PC-9 (cell line): ENCODE measurements around the gene GNAQ. TPM values are rescaled to one million over a fixed set of nuclear protein-coding genes. Genes with fewer than 3 reads are reported as not detected.

ENCODE experiments used
- BruUV-seq: library from RNA; stranded (reverse); fragments of 400-500 nt; replicated peaks from 2 replicates; lab custom pipeline; 2021; lab: Mats Ljungman, UMichigan
- CTCF ChIA-PET: fragments of 300-600 bp; sonication (Branson Sonifier 250); formaldehyde crosslinking; loops from one replicate; lab custom pipeline; 2022; ENCODE audit warnings: antibody characterized with exemption; lab: Charles Lee
- POLR2A ChIA-PET: fragments of 300-600 bp; sonication (Branson Sonifier 250); formaldehyde crosslinking; loops from one replicate; lab custom pipeline; 2022; ENCODE audit warnings: antibody characterized with exemption; ENCODE audit not compliant: unreplicated experiment; lab: Charles Lee
- DNase-seq, 2 experiments: peaks; one replicate each; pipeline versions ENCODE4 v3.0.0 to v3.0.0-alpha.2; 2015 to 2022; ENCODE audit warnings: mixed read lengths in 1 of 2
- H2AFZ ChIP-seq: fragments of 200-600 bp; sonication (generic); 2 replicates; pipeline ENCODE4 v1.8.1; 2017; ENCODE audit warnings: antibody characterized with exemption
- H3F3A ChIP-seq: fragments of 200-600 bp; sonication (generic); 2 replicates; pipeline ENCODE4 v1.8.1; 2017; ENCODE audit warnings: antibody characterized with exemption, mild to moderate bottlenecking, low read depth; ENCODE audit not compliant: insufficient read depth
- H3K27ac ChIP-seq: fragments of 200-600 bp; sonication (generic); 2 replicates; pipeline ENCODE4 v1.6.1; 2016; ENCODE audit warnings: mixed run types
- H3K27me3 ChIP-seq: fragments of 200-600 bp; sonication (generic); 2 replicates; pipeline ENCODE4 v1.6.1; 2016; ENCODE audit warnings: low read depth, mixed run types; ENCODE audit not compliant: insufficient read depth
- H3K36me3 ChIP-seq: fragments of 200-600 bp; sonication (generic); 2 replicates; pipeline ENCODE4 v1.6.1; 2016; ENCODE audit warnings: low read depth, mixed run types
- H3K4me1 ChIP-seq: fragments of 200-600 bp; sonication (generic); replicated peaks from 2 replicates; pipeline ENCODE4 v1.6.1; 2016; ENCODE audit warnings: mixed run types; ENCODE audit not compliant: insufficient read depth
- H3K4me2 ChIP-seq: fragments of 200-600 bp; sonication (generic); 2 replicates; pipeline ENCODE4 v1.6.1; 2017; ENCODE audit warnings: mixed run types
- H3K4me3 ChIP-seq: fragments of 200-600 bp; sonication (generic); 2 replicates; pipeline ENCODE4 v1.6.1; 2016; ENCODE audit warnings: mixed run types
- H3K79me2 ChIP-seq: fragments of 200-600 bp; sonication (generic); 2 replicates; pipeline ENCODE4 v1.6.1; 2017; ENCODE audit warnings: low read depth, mixed run types
- H3K9me2 ChIP-seq: fragments of 200-600 bp; sonication (generic); 2 replicates; pipeline ENCODE4 v1.8.1; 2017; ENCODE audit warnings: mild to moderate bottlenecking; ENCODE audit not compliant: insufficient read depth
- H3K9me3 ChIP-seq: fragments of 200-600 bp; sonication (generic); 2 replicates; pipeline ENCODE4 v1.8.1; 2016; ENCODE audit warnings: low read depth; ENCODE audit not compliant: insufficient read depth
- H4K20me1 ChIP-seq: fragments of 200-600 bp; sonication (generic); 2 replicates; pipeline ENCODE4 v1.8.1; 2017; ENCODE audit not compliant: insufficient read depth
- CTCF ChIP-seq: fragments of 200-600 bp; sonication (generic); conservative IDR thresholded peaks from 2 replicates; pipeline ENCODE4 v1.6.1; 2017; ENCODE audit warnings: mixed run types, antibody characterized with exemption, mild to moderate bottlenecking, moderate library complexity
- EZH2 ChIP-seq: fragments of 200-600 bp; sonication (generic); IDR thresholded peaks from 2 replicates; pipeline ENCODE4 v1.8.0; 2017; ENCODE audit warnings: antibody characterized with exemption, low read depth
- intact Hi-C: fragments of 100-400 bp; cut with micrococcal nuclease; formaldehyde crosslinking; loops from one replicate; pipeline ENCODE4 v1.10.0; 2022; ENCODE audit not compliant: unreplicated experiment
- total RNA-seq: library from RNA; stranded (reverse); gene quantifications from 2 replicates; pipeline ENCODE4 v1.2.3, GENCODE V29; 2021

The GNAQ gene
- total RNA-seq, 1 experiment from 2014 or later = 51.6 TPM

- CTCF ChIA-PET = no interaction called here
- H3K4me2 ChIP-seq = no peak overlapping the region
- intact Hi-C loops = no loop called here
Measured at GRCh38 chr9:77744841-77745430, 286.7 kb downstream of the GNAQ start.

GRCh38 chr9:77743386-77743785 lies 288.2 kb downstream of the GNAQ start:
- ChIA-PET POLR2A (no interaction called here), CTCF (interaction anchor here (0.6 kb wide), 2 partner anchors 28 to 146 kb away, joined by 3 to 8 read pairs; no protein-coding TSS in a partner anchor)
- H3K4me2 ChIP-seq = no peak overlapping the region
- intact Hi-C loops = no loop called here
- H3K4me3 ChIP-seq = no peak overlapping the region
- DNase-seq = no peak
- H3K79me2 ChIP-seq = no peaks in the 10 kb centered on the region
- no peak overlapping the region for H3K27ac ChIP-seq
- no peak overlapping the region for H2AFZ ChIP-seq
- H3K36me3 ChIP-seq = no peaks in the 10 kb centered on the region
- no peaks in the 10 kb centered on the region for H4K20me1 ChIP-seq
- H3K4me1 ChIP-seq = no peaks in the 10 kb centered on the region
- BruUV-seq = no TSS peak
- TF ChIP-seq CTCF (no peak), EZH2 (no peak)
- H3K9me3 ChIP-seq = no peaks in the 10 kb centered on the region
- no peaks in the 10 kb centered on the region for H3K27me3 ChIP-seq
- no peaks in the 10 kb centered on the region for H3F3A ChIP-seq
- H3K9me2 ChIP-seq = no peaks in the 10 kb centered on the region

More at GRCh38 chr9:77744841-77745430, 286.7 kb downstream of the GNAQ start:
- no peaks in the 10 kb centered on the region for H4K20me1 ChIP-seq
- H3K27me3 ChIP-seq = no peaks in the 10 kb centered on the region
- no peak for TF ChIP-seq EZH2
- TF ChIP-seq CTCF = no peak
- DNase-seq = no peak
- no peaks in the 10 kb centered on the region for H3K9me3 ChIP-seq
- H3K27ac ChIP-seq = no peak overlapping the region
- no peak overlapping the region for H3K4me3 ChIP-seq
- no peaks in the 10 kb centered on the region for H3K79me2 ChIP-seq
- POLR2A ChIA-PET = no interaction called here
- H2AFZ ChIP-seq = no peak overlapping the region
- no TSS peak for BruUV-seq
- H3K4me1 ChIP-seq = no peaks in the 10 kb centered on the region
- no peaks in the 10 kb centered on the region for H3K9me2 ChIP-seq
- H3K36me3 ChIP-seq = no peaks in the 10 kb centered on the region
- no peaks in the 10 kb centered on the region for H3F3A ChIP-seq

- ChIA-PET POLR2A (interaction anchor here (0.6 kb wide), 1 partner anchor 811 kb away, joined by 25 read pairs; no protein-coding TSS in a partner anchor), CTCF (no interaction called here)
- Histone ChIP-seq H3K79me2 (no peaks in the 10 kb centered on the region), H3K4me2 (no peak overlapping the region), H3K27me3 (no peaks in the 10 kb centered on the region), H3K9me3 (no peaks in the 10 kb centered on the region), H3K9me2 (no peaks in the 10 kb centered on the region), H3K27ac (no peak overlapping the region), H2AFZ (no peak overlapping the region), H4K20me1 (no peaks in the 10 kb centered on the region), H3K4me1 (no peaks in the 10 kb centered on the region), H3F3A (no peaks in the 10 kb centered on the region), H3K4me3 (no peak overlapping the region), H3K36me3 (no peaks in the 10 kb centered on the region)
- BruUV-seq = no TSS peak
- DNase-seq = no peak
- intact Hi-C loops = no loop called here
- no peak for TF ChIP-seq CTCF
- TF ChIP-seq EZH2 = no peak
Measured at GRCh38 chr9:77738932-77739331, 292.7 kb downstream of the GNAQ start.
